ENCODE data around the gene CLHC1.

DNA sequence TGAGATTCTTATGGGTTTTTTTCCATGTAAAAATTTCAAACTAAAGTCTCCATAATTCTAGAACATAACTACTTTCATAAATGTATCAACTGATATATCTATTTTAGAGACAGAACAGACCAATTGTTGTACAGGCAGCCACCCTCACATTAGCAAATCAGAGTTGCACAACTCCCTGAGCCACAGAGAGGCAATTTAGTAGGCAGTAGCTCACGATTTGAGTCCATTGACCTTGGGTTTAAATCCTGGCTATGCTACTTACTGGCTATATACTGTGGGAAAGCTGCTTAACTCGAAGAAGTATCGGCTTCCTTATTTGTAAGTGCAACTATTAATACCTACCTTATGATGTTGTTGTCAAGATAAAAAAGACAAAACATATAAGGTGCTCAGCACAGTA, 20.7 kb upstream of the CLHC1 start:
- TF ChIP-seq ZNF274 (IDR thresholded peaks at IDR 0.05; ENCODE audit: low read depth, low read length) (no peak), YY1 (IDR thresholded peaks at IDR 0.05; ENCODE audit: insufficient read depth, insufficient read length) (no peak), SUZ12 (IDR thresholded peaks at IDR 0.05; ENCODE audit: extremely low read depth, insufficient read depth, insufficient read length) (no peak)

All from NT2/D1 (cell line).